Common myeloid progenitor, CD34-positive (primary cell): ENCODE data around the gene TSPYL4.
A peak's percentile ranks its signal among the peaks of the same experiment; 100 is the strongest.

Experiments
- CTCF ChIA-PET: fragments of 350-600 bp; sonication (Branson Sonifier 250); formaldehyde crosslinking; loops from one replicate; lab custom pipeline; 2021; ENCODE audit warnings: antibody characterized with exemption; lab: Charles Lee
- POLR2A ChIA-PET: fragments of 350-600 bp; sonication (Branson Sonifier 250); formaldehyde crosslinking; loops from one replicate; lab custom pipeline; 2021; ENCODE audit warnings: antibody characterized with exemption; lab: Charles Lee
- DNase-seq, 3 donors: peaks; one replicate each; pipeline versions ENCODE4 v3.0.0 to v3.0.0-alpha.2; 2013
- H3K27ac ChIP-seq, 2 experiments: 1 replicate in 1 of 2; 2 replicates in 1 of 2; pipeline ENCODE4 v1.7.0; 2013; ENCODE audit warnings: inconsistent platforms in 2 of 2, low read length in 2 of 2, mild to moderate bottlenecking in 2 of 2, low read depth in 1 of 2, moderate library complexity in 1 of 2; ENCODE audit not compliant: severe bottlenecking in 2 of 2, insufficient read depth in 1 of 2, poor library complexity in 1 of 2
- H3K27me3 ChIP-seq, 5 experiments: replicated peaks in 2 of 5; 1 replicate in 3 of 5; 2 replicates in 2 of 5; pipeline versions ENCODE4 v1.6.1 to v1.7.0; 2013; ENCODE audit warnings: low read length in 4 of 5, mild to moderate bottlenecking in 2 of 5, moderate library complexity in 2 of 5, inconsistent platforms in 1 of 5; ENCODE audit not compliant: insufficient read depth in 5 of 5, control insufficient read depth in 4 of 5
- H3K36me3 ChIP-seq, 4 experiments: 1 replicate in 2 of 4; 2 replicates in 2 of 4; pipeline versions ENCODE4 v1.6.1 to v1.7.0; 2013; ENCODE audit warnings: low read length in 3 of 4, control low read depth in 1 of 4, mild to moderate bottlenecking in 1 of 4; ENCODE audit not compliant: control insufficient read depth in 4 of 4, insufficient read depth in 4 of 4
- H3K4me1 ChIP-seq, 4 experiments: 1 replicate in 3 of 4; 2 replicates in 1 of 4; pipeline versions ENCODE4 v1.6.1 to v1.7.1; 2013; ENCODE audit warnings: low read length in 3 of 4, mild to moderate bottlenecking in 3 of 4, control low read depth in 1 of 4, inconsistent platforms in 1 of 4, moderate library complexity in 1 of 4; ENCODE audit not compliant: control insufficient read depth in 4 of 4, insufficient read depth in 4 of 4; ENCODE audit errors: control extremely low read depth in 1 of 4
- H3K4me3 ChIP-seq, 7 experiments: 1 replicate in 4 of 7; 2 replicates in 3 of 7; pipeline versions ENCODE4 v1.5.1 to v1.7.0; 2013; ENCODE audit warnings: mild to moderate bottlenecking in 7 of 7, low read length in 6 of 7, moderate library complexity in 6 of 7, inconsistent platforms in 2 of 7, low read depth in 2 of 7, control low read depth in 1 of 7; ENCODE audit not compliant: insufficient read depth in 4 of 7, control insufficient read depth in 1 of 7; ENCODE audit errors: extremely low read depth in 1 of 7
- H3K9me3 ChIP-seq, 5 experiments: 1 replicate in 4 of 5; 2 replicates in 1 of 5; pipeline versions ENCODE4 v1.6.1 to v1.7.1; 2013; ENCODE audit warnings: low read length in 4 of 5, mild to moderate bottlenecking in 2 of 5, inconsistent platforms in 1 of 5, low read depth in 1 of 5, moderate library complexity in 1 of 5; ENCODE audit not compliant: control insufficient read depth in 4 of 5, insufficient read depth in 2 of 5; ENCODE audit errors: control extremely low read depth in 1 of 5
- WGBS: methylation state at CpG from one replicate; pipeline ENCODE4 v1.1.5; 2013; ENCODE audit not compliant: insufficient coverage; 5-methylcytosine and 5-hydroxymethylcytosine counted together

TSPYL4 gene

GRCh38 chr6:116239256-116239655 lies 14.6 kb downstream of the TSPYL4 start:
- Histone ChIP-seq H3K4me3 (no peak overlapping the region), H3K4me1 (no peaks in the 10 kb centered on the region), H3K27me3 (no peaks in the 10 kb centered on the region), H3K36me3 (peaks cover 0 to 17% (median 3%) of the 10 kb centered on the region in 4 experiments), H3K9me3 (no peaks in the 10 kb centered on the region), H3K27ac (no peak overlapping the region)
- DNase-seq: no peak
- ChIA-PET POLR2A (no interaction called here), CTCF (no interaction called here)
- WGBS: no CpG with 5 or more reads among the region's 2 CpGs

- POLR2A ChIA-PET: no interaction called here
- no peak for DNase-seq
- 92% methylated on average over 2 of the region's 2 CpGs for WGBS
- H3K9me3 ChIP-seq: no peaks in the 10 kb centered on the region
- H3K4me1 ChIP-seq: no peaks in the 10 kb centered on the region
- H3K27ac ChIP-seq: no peak overlapping the region
- H3K27me3 ChIP-seq: no peaks in the 10 kb centered on the region
- peaks cover 0 to 17% (median 3%) of the 10 kb centered on the region in 4 experiments for H3K36me3 ChIP-seq
- no peak overlapping the region for H3K4me3 ChIP-seq
- CTCF ChIA-PET: no interaction called here
Measured at GRCh38 chr6:116238083-116238482, 15.8 kb downstream of the TSPYL4 start.

GRCh38 chr6:116234689-116235088 lies 19.2 kb downstream of the TSPYL4 start:
- 100% methylated on average over 2 of the region's 3 CpGs for WGBS
- CTCF ChIA-PET: no interaction called here

GRCh38 chr6:116229287-116229913 lies 24.5 kb downstream of the TSPYL4 start:
- DNase-seq: peak in 1 of 3 donors; percentile 20
- no peak overlapping the region for H3K27ac ChIP-seq
- peaks cover 0 to 5% (median 0%) of the 10 kb centered on the region in 4 experiments for H3K36me3 ChIP-seq
- ChIA-PET POLR2A (no interaction called here), CTCF (interaction anchor here (1.0 to 1.7 kb wide), 2 partner anchors 11 to 331 kb away, joined by 3 to 6 read pairs; no protein-coding TSS in a partner anchor)
- H3K9me3 ChIP-seq: no peaks in the 10 kb centered on the region
- H3K4me3 ChIP-seq: no peak overlapping the region
- H3K27me3 ChIP-seq: no peaks in the 10 kb centered on the region
- WGBS: 94% methylated on average over 15 of the region's 17 CpGs
- no peaks in the 10 kb centered on the region for H3K4me1 ChIP-seq

More at GRCh38 chr6:116234689-116235088, 19.2 kb downstream of the TSPYL4 start:
- Histone ChIP-seq H3K4me3 (no peak overlapping the region), H3K27me3 (no peaks in the 10 kb centered on the region), H3K36me3 (peaks cover 0 to 17% (median 4%) of the 10 kb centered on the region in 4 experiments), H3K4me1 (no peaks in the 10 kb centered on the region), H3K27ac (no peak overlapping the region), H3K9me3 (no peaks in the 10 kb centered on the region)
- POLR2A ChIA-PET: no interaction called here
- DNase-seq: no peak

- H3K27ac ChIP-seq: no peak overlapping the region
- no peak for DNase-seq
- H3K36me3 ChIP-seq: peaks cover 0 to 8% (median 2%) of the 10 kb centered on the region in 4 experiments
- POLR2A ChIA-PET: no interaction called here
- no peaks in the 10 kb centered on the region for H3K4me1 ChIP-seq
- no peaks in the 10 kb centered on the region for H3K27me3 ChIP-seq
- H3K9me3 ChIP-seq: no peaks in the 10 kb centered on the region
- H3K4me3 ChIP-seq: no peak overlapping the region
- WGBS: 100% methylated on average over 1 of the region's 3 CpGs
- CTCF ChIA-PET: interaction anchor here (0.9 kb wide), 1 partner anchor 339 kb away, joined by 3 read pairs; no protein-coding TSS in a partner anchor
Measured at GRCh38 chr6:116223355-116223754, 30.5 kb downstream of the TSPYL4 start.

- WGBS: 100% methylated on average over 1 of the region's 2 CpGs
- CTCF ChIA-PET: interaction anchor here (1.6 kb wide), 1 partner anchor 27 kb away, joined by 3 read pairs; no protein-coding TSS in a partner anchor
- Histone ChIP-seq H3K27ac (no peak overlapping the region), H3K4me1 (no peaks in the 10 kb centered on the region), H3K4me3 (no peak overlapping the region), H3K36me3 (peaks cover 0 to 8% (median 2%) of the 10 kb centered on the region in 4 experiments), H3K27me3 (no peaks in the 10 kb centered on the region), H3K9me3 (no peaks in the 10 kb centered on the region)
- no peak for DNase-seq
- POLR2A ChIA-PET: no interaction called here
Measured at GRCh38 chr6:116221911-116222310, 32.0 kb downstream of the TSPYL4 start.

- Histone ChIP-seq H3K9me3 (no peaks in the 10 kb centered on the region), H3K36me3 (peaks cover 0 to 8% (median 2%) of the 10 kb centered on the region in 4 experiments), H3K27me3 (no peaks in the 10 kb centered on the region), H3K4me3 (no peak overlapping the region), H3K4me1 (no peaks in the 10 kb centered on the region), H3K27ac (no peak overlapping the region)
- CTCF ChIA-PET: interaction anchor here (1.6 kb wide), 1 partner anchor 26 kb away, joined by 3 read pairs; no protein-coding TSS in a partner anchor
- POLR2A ChIA-PET: no interaction called here
- 100% methylated on average over 1 of the region's 3 CpGs for WGBS
- no peak for DNase-seq
Measured at GRCh38 chr6:116221067-116221466, 32.8 kb downstream of the TSPYL4 start.
